ENCODE data around the gene TOMM40.
"Not testable (repeated sequence)": the region's sequence is repeated elsewhere in the genome, so short reads cannot be mapped to it uniquely, and the experiment has no call there.

The TOMM40 gene

GRCh38 chr19:44863990-44864389 lies 27.1 kb upstream of the TOMM40 start:
- Mint-ChIP-seq H3K27ac (no peak overlapping the region), H3K27me3 (peaks cover 49% of the 10 kb centered on the region), H3K4me1 (no peaks in the 10 kb centered on the region), H3K9me3 (no peaks in the 10 kb centered on the region), H3K4me3 (no peak overlapping the region), H3K36me3 (no peaks in the 10 kb centered on the region)
- no peak for ATAC-seq

- no peak for ATAC-seq
- Mint-ChIP-seq H3K4me3 (no peak overlapping the region), H3K27me3 (peaks cover 45% of the 10 kb centered on the region), H3K27ac (no peak overlapping the region), H3K4me1 (no peaks in the 10 kb centered on the region), H3K9me3 (no peaks in the 10 kb centered on the region), H3K36me3 (no peaks in the 10 kb centered on the region)
Observed at GRCh38 chr19:44865196-44865767, 25.8 kb upstream of the TOMM40 start.

- Mint-ChIP-seq H3K27me3 (peaks cover 36% of the 10 kb centered on the region), H3K27ac (no peak overlapping the region)
- ATAC-seq, result no peak
Observed at GRCh38 chr19:44866664-44867063, 24.4 kb upstream of the TOMM40 start.

GRCh38 chr19:44867578-44867977 lies 23.5 kb upstream of the TOMM40 start:
- H3K9me3 Mint-ChIP-seq, result no peaks in the 10 kb centered on the region
- ATAC-seq, result no peak
- H3K4me3 Mint-ChIP-seq, result no peak overlapping the region
- H3K27me3 Mint-ChIP-seq, result peaks cover 34% of the 10 kb centered on the region
- H3K4me1 Mint-ChIP-seq, result no peaks in the 10 kb centered on the region
- no peak overlapping the region for H3K27ac Mint-ChIP-seq
- H3K36me3 Mint-ChIP-seq, result no peaks in the 10 kb centered on the region

More at GRCh38 chr19:44866664-44867063, 24.4 kb upstream of the TOMM40 start:
- H3K9me3 Mint-ChIP-seq, result no peaks in the 10 kb centered on the region
- no peak overlapping the region for H3K4me3 Mint-ChIP-seq
- no peaks in the 10 kb centered on the region for H3K4me1 Mint-ChIP-seq
- no peaks in the 10 kb centered on the region for H3K36me3 Mint-ChIP-seq

GRCh38 chr19:44869733-44870470 lies 21.2 kb upstream of the TOMM40 start:
- Mint-ChIP-seq H3K9me3 (no peaks in the 10 kb centered on the region), H3K27ac (no peak overlapping the region), H3K36me3 (no peaks in the 10 kb centered on the region), H3K4me1 (no peaks in the 10 kb centered on the region), H3K4me3 (no peak overlapping the region), H3K27me3 (peaks cover 55% of the 10 kb centered on the region)
- ATAC-seq, result no peak

GRCh38 chr19:44871809-44872208 lies 19.2 kb upstream of the TOMM40 start:
- H3K27ac Mint-ChIP-seq, result no peak overlapping the region
- no peaks in the 10 kb centered on the region for H3K4me1 Mint-ChIP-seq
- peaks cover 53% of the 10 kb centered on the region for H3K27me3 Mint-ChIP-seq
- H3K36me3 Mint-ChIP-seq, result no peaks in the 10 kb centered on the region
- H3K9me3 Mint-ChIP-seq, result no peaks in the 10 kb centered on the region
- no peak overlapping the region for H3K4me3 Mint-ChIP-seq
- no peak for ATAC-seq

- no peak for ATAC-seq
- Mint-ChIP-seq H3K4me3 (no peak overlapping the region), H3K27me3 (peaks cover 52% of the 10 kb centered on the region), H3K27ac (no peak overlapping the region), H3K4me1 (no peaks in the 10 kb centered on the region), H3K9me3 (no peaks in the 10 kb centered on the region), H3K36me3 (no peaks in the 10 kb centered on the region)
Observed at GRCh38 chr19:44872661-44873060, 18.4 kb upstream of the TOMM40 start.

GRCh38 chr19:44874317-44874716 lies 16.7 kb upstream of the TOMM40 start:
- H3K27ac Mint-ChIP-seq, result no peak overlapping the region
- no peak overlapping the region for H3K4me3 Mint-ChIP-seq

GRCh38 chr19:44875666-44876451 lies 15.2 kb upstream of the TOMM40 start:
- H3K36me3 Mint-ChIP-seq, result no peaks in the 10 kb centered on the region
- H3K27me3 Mint-ChIP-seq, result peaks cover 78% of the 10 kb centered on the region
- no peak overlapping the region for H3K27ac Mint-ChIP-seq
- H3K4me3 Mint-ChIP-seq, result no peak overlapping the region
- H3K4me1 Mint-ChIP-seq, result no peaks in the 10 kb centered on the region
- ATAC-seq, result no peak
- H3K9me3 Mint-ChIP-seq, result no peaks in the 10 kb centered on the region

More at GRCh38 chr19:44874317-44874716, 16.7 kb upstream of the TOMM40 start:
- ATAC-seq, result no peak
- H3K4me1 Mint-ChIP-seq, result no peaks in the 10 kb centered on the region
- H3K9me3 Mint-ChIP-seq, result no peaks in the 10 kb centered on the region
- H3K36me3 Mint-ChIP-seq, result no peaks in the 10 kb centered on the region
- peaks cover 69% of the 10 kb centered on the region for H3K27me3 Mint-ChIP-seq

GRCh38 chr19:44876930-44877535 lies 14.0 kb upstream of the TOMM40 start:
- Mint-ChIP-seq H3K27me3 (peaks cover 87% of the 10 kb centered on the region), H3K4me1 (no peaks in the 10 kb centered on the region), H3K9me3 (no peaks in the 10 kb centered on the region), H3K27ac (no peak overlapping the region), H3K4me3 (no peak overlapping the region), H3K36me3 (no peaks in the 10 kb centered on the region)
- ATAC-seq, result no peak

GRCh38 chr19:44878120-44878865 lies 12.8 kb upstream of the TOMM40 start:
- no peak overlapping the region for H3K4me3 Mint-ChIP-seq
- ATAC-seq, result no peak
- peaks cover 79% of the 10 kb centered on the region for H3K27me3 Mint-ChIP-seq
- no peak overlapping the region for H3K27ac Mint-ChIP-seq
- no peaks in the 10 kb centered on the region for H3K36me3 Mint-ChIP-seq
- no peaks in the 10 kb centered on the region for H3K9me3 Mint-ChIP-seq
- no peaks in the 10 kb centered on the region for H3K4me1 Mint-ChIP-seq

GRCh38 chr19:44879309-44880065 lies 11.6 kb upstream of the TOMM40 start:
- ATAC-seq, result no peak
- Mint-ChIP-seq H3K36me3 (no peaks in the 10 kb centered on the region), H3K9me3 (no peaks in the 10 kb centered on the region), H3K4me3 (no peak overlapping the region), H3K27me3 (peaks cover 67% of the 10 kb centered on the region), H3K27ac (no peak overlapping the region), H3K4me1 (no peaks in the 10 kb centered on the region)

- no peak overlapping the region for H3K27ac Mint-ChIP-seq
- peaks cover 46% of the 10 kb centered on the region for H3K27me3 Mint-ChIP-seq
- H3K4me3 Mint-ChIP-seq, result no peak overlapping the region
- H3K4me1 Mint-ChIP-seq, result no peaks in the 10 kb centered on the region
- ATAC-seq, result no peak
- no peaks in the 10 kb centered on the region for H3K9me3 Mint-ChIP-seq
- no peaks in the 10 kb centered on the region for H3K36me3 Mint-ChIP-seq
Observed at GRCh38 chr19:44882063-44882462, 9.0 kb upstream of the TOMM40 start.

GRCh38 chr19:44882619-44883397 lies 8.2 kb upstream of the TOMM40 start:
- not testable (repeated sequence) for H3K9me3 Mint-ChIP-seq, ATAC-seq, H3K4me1 Mint-ChIP-seq, H3K27ac Mint-ChIP-seq, H3K36me3 Mint-ChIP-seq, H3K4me3 Mint-ChIP-seq
- H3K27me3 Mint-ChIP-seq, result peaks cover 39% of the 10 kb centered on the region

All from stimulated activated memory B cell treated with anti-CD40 and anti-IgM and Interleukin-4, amounts not matched to agents 10 μg/mL and 1 μg/mL and 100 μg/mL, for 72 hours (primary cell).